T47D (cell line): ENCODE measurements around the gene NT5C.
"Not testable (repeated sequence)": the region's sequence is repeated elsewhere in the genome, so short reads cannot be mapped to it uniquely, and the experiment has no call there.

Experiments used
- DNase-seq, 2 experiments: peaks; one replicate each; pipeline versions ENCODE4 v3.0.0 to v3.0.0-alpha.2; 2011 to 2012; ENCODE audit warnings: low read depth in 1 of 2, low spot score in 1 of 2
- JUND ChIP-seq: IDR thresholded peaks from 2 replicates; pipeline ENCODE4 v1.6.1; 2012; ENCODE audit warnings: low read depth
- in situ Hi-C: cut with HindIII; loops from 2 replicates; pipeline ENCODE4 v1.10.0; 2016; ENCODE audit warnings: low sequenced_read_pairs, low pct_unique_long_range_greater_than_20kb

NT5C gene

DNA sequence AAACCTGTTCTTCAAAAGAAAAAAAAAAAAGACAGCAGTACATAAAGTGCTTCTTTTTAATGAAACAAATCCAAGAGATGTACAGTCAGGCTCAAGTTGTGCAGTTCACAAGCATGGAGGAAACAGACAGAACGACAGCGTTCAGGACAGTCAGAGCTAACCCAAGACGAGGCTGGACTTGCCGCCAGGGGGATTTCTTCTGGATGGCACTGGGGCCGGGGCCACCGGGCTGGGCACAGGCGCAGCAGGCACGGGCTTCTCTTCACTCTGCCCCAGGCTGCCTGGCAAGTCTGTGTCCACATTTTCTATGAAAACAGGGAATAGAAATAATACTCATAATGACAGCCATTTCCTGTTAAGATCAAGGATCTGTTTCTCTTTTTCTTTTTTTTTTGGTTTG is 4.4 kb upstream of the NT5C start:
- no peak for TF ChIP-seq JUND
- DNase-seq = no peak
- in situ Hi-C loops = no loop called here

DNA sequence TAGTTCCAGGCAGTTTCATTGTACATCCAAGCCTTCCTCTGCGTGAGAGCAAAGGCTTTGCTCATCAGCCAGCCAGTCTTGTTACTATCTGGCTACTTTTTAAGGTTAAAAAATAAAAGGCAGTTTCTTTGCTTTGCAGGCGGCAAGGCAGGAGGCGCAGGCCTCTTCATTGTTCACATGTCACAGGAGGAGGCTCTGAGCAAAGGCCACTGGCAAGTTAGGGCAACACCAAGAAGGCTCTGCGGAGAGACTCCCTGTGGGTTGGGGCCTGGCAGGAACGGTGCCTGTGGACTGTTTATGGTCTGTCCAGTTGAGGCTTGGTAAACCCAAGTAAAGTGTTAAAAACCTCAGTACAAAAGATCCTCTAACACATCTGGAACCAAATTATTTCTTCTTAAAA is 3.9 kb upstream of the NT5C start:
- TF ChIP-seq JUND = no peak

DNA sequence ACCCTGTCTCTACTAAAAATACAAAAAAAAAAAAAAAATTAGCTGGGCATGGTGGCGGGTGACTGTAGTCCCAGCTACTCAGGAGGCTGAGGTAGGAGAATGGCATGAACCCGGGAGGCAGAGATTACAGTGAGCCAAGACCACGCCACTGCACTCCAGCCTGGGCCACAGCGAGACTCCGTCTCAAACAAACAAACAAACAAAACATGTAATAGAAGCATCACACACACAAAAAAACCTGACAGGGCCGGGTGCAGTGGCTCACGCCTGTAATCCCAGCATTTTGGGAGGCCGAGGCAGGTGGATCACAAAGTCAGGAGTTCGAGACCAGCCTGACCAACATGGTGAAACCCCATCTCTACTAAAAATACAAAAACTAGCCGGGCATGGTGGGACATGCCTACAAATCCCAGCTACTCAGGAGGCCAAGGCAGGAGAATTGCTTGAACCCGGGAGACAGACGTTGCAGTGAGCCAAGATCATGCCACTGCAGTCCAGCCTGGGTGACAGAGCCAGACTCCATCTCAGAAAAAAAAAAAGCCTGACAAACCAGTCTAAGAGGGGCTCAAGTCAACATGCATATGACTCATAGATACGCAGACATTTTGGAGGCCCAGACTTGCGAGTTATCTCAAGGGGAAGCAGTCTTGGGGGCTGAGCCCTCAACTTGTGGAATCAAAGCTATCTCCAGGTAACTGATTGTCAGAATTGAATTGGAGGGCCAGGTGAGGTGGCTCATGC is 2.2 kb upstream of the NT5C start:
- DNase-seq, in situ Hi-C loops: not testable (repeated sequence)

More for the DNA sequence above, 3.9 kb upstream of the NT5C start:
- in situ Hi-C loops = no loop called here
- DNase-seq = no peak

DNA sequence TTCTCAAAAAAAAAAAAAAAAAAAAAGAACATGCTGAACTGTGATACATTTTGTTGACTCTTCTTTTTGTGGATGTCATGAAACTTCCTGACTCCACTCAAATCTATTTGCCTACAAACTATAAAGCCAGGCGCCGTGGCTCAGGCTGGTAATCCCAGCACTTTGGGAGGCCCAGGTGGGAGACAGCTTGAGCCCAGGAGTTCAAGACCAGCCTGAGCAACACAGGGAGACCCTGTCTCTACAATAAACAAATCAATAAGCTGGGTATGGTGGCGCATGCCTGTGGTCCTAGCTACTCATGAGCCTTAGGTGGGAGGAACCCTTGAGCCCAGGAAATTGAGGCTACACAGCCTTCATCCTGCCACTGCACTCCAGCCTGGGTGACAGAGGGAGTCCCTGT is 1.5 kb upstream of the NT5C start:
- in situ Hi-C loops = no loop called here
- DNase-seq = no peak
- TF ChIP-seq JUND = no peak

DNA sequence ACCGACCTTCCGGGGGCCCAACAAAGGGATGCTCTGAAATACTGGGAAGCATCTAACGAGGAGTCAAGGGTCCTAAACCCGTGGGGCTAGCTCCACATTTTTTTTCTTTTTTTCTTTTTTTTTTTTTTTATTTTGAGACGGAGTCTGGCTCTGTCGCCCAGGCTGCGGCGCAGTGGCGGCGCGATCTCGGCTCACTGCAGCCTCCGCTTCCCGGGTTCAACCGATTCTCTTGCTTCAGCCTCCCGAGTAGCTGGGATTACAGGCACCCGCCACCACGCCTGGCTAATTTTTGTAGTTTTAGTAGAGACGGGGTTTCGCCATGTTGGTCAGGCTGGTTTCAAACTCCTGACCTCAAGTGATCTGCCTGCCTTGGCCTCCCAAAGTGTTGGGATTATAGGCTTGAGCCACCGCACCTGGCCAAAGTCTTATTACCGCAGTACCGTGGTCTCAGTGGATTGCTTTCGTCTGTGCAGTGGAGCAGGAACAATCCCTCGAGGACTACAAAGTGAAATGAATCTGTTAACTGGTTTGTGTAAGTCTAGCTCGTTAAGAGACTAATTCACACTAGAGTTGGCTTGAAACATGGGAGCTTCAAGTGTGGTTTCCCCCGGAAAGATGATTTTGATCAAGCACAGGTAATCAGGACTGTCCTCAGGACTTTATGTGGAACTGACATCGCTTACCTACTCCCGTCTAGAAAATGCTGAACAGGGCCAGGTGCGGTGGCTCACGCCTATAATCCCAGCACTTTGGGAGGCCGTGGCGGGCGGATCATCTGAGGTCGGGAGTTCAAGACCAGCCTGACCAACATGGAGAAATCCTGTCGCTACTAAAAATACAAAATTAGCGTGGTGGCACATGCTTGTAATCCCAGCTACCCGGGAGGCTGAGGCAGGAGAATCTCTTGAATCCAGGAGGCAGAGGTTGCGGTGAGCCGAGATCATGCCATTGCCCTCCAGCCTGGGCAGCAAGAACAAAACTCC is 767 bp upstream of the NT5C start:
- DNase-seq, in situ Hi-C loops: not testable (repeated sequence)

DNA sequence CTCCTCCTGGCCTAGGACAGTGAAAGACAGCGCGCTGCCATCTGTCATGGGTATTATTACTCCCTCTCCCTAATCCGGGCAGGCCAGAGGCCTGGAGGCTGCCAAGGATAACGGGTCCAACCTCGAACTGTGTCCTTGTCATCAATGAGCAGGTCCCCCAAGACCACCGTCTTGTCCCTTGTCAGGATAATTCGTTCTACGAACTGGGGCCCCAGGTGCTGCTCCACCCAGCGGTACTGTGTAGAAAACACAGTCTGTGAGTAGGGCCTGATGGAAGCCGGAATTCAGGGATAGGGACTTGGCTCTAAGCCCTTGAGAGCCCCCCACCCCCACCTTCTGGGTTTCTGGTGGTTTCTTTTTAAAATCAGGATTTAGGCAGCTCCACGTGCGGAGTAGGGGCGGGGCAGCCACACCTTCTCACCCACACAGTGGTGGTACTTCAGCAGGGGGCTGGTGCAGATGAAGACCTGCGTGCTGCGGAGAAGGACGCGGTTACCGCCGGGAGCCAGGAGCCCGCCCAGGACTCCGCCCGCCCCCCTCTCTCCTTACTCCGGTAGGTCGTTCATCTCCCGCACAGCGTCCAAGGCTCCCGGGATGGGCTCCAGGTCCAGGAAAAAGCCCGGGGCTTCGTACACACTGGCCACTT is 787 bp downstream of the NT5C start:
- TF ChIP-seq JUND = no peak
- in situ Hi-C loops = no loop called here
- peak; percentile 74 to 76 for DNase-seq

DNA sequence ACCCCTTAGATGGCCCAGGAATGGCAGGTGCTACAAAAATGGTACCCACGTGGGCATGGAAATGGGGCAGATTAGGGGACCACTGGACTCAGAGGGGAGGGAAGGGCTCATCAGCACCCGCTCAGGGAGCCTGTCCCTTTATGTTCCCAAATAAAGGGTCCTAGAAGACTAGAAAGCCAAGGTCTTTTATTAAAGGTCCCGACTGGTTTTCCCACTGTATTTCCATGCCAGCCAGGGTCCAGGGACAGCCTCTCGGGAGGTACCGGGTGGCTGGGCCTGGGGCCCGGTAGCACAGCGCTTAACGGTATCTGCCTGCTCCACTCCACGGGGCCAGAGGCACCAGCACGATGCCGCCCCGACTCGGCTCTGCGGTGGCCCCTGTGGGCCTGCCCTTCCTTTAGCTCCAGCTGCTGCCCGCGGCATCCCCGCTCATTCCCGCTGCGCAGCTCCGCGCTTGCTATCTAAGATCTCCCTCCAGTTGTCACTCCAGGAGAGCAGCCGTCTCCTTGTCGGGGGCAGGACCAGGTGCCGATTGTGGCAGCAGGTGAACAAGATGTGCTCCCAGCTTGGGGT is 1.4 kb downstream of the NT5C start:
- in situ Hi-C loops = no loop called here
- TF ChIP-seq JUND = no peak
- DNase-seq = no peak

DNA sequence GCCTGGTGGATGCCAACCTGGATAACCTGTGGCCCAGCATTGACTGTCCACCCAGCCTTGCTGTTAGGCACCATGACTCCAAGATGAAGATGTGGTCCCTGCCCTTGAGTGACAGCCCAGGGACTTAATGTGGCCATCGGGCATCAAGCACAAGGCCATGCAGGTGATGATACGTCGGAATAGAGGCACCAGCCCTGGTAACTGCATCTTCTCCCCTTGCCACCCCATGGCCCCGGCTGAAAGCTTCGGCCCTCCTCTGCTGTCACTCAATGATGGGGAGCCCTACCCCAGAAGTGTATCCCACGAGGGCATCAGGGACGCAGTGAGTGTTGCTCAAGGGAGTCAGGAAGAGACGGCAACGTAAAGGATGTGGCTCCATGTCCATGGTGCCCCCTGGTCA is 2.0 kb downstream of the NT5C start:
- no peak for TF ChIP-seq JUND
- in situ Hi-C loops = no loop called here
- no peak for DNase-seq

DNA sequence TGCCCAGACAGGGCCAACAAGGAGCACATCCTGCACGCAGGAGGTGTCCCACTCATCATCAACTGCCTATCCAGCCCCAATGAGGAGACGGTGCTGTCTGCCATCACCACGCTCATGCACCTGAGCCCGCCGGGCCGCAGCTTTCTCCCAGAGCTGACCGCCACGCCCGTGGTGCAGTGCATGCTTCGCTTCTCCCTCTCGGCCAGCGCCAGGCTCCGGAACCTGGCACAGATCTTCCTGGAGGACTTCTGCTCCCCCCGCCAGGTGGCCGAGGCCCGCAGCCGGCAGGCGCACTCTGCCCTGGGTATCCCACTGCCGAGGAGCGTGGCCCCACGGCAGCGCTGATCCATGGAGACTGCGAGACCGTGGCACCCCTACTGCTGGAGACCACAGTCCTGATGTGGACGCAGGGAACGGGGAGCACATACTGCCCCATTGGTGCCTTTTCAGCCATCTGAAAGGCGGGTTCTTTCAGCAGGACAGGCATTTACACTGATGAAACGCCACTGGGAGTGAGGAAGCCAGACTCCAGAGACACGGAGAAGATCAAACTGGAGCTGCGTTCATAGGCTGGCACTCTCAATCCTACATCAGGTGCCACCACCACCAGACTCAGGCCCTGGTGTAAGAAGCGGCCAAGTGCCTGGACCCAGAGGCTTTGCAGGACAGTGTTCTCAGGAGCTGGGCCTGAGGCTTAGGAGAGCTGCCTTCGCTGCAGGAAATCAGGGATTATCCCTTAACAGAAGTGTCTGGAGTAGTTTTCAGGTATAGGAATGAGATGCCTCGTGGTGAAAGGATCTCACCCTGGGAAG is 2.6 kb downstream of the NT5C start:
- in situ Hi-C loops = no loop called here
- no peak for DNase-seq
- no peak for TF ChIP-seq JUND

DNA sequence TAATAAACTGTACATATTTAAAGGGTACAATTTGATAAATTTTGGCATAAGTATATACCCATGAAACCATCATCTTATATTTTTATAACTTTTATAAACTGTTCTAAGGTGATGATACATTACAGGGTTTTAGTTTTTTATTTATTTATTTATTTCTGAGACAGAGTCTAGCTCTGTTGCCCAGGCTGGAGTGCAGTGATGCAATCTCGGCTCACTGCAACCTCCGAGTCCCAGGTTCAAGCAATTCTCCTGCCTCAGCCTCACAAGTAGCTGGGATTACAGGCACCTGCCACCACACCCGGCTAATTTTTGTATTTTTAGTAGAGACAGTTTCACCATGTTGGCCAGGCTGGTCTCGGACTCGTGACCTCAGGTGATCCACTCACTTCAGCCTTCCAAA is 3.6 kb downstream of the NT5C start:
- in situ Hi-C loops, DNase-seq: not testable (repeated sequence)

DNA sequence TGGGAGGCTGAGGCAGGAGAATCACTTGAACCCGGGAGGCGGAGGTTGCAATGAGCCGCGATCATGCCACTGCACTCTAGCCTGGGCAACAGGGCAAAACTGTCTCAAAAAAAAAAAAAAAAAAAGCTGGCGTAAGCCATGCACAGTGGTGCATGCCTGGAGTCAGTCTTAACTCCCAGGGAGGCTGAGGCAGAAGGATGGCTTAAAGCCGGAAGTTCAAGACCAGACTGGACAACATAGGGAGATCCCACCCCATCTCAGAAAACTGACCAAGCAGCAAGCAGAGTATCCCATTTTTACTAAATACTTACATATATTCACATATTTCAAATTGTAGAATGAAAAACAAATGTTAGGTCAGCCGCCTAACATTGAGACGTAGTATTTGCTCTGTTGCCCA is 4.6 kb downstream of the NT5C start:
- DNase-seq = no peak
- in situ Hi-C loops = no loop called here
- TF ChIP-seq JUND = no peak

DNA sequence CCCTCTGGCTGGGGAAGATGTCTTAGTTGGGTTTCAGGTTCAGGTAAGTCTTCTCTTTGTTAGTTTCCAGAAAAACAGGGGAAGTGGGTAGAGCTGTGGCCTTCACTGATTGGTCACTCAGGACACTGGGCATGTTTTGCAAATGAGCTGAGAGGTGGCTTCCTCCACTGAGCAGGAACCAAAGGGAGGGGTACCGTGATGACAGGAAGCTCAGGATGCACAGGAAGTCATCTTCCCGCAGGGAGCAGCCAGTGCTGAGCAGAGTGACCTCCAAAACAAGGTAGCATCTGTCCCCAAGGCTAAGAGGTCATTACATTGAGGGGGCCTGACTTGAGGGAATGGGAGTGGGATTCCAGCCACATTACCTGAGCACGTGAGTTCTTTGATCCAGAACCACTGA is 5.6 kb downstream of the NT5C start:
- in situ Hi-C loops = no loop called here

More for the DNA sequence above, 5.6 kb downstream of the NT5C start:
- no peak for TF ChIP-seq JUND
- DNase-seq = peak in 1 of 2 experiments; percentile 52
